ENCODE data around the gene UBAP1.
"Not testable (repeated sequence)": the region's sequence is repeated elsewhere in the genome, so short reads cannot be mapped to it uniquely, and the experiment has no call there.

UBAP1 gene

DNA sequence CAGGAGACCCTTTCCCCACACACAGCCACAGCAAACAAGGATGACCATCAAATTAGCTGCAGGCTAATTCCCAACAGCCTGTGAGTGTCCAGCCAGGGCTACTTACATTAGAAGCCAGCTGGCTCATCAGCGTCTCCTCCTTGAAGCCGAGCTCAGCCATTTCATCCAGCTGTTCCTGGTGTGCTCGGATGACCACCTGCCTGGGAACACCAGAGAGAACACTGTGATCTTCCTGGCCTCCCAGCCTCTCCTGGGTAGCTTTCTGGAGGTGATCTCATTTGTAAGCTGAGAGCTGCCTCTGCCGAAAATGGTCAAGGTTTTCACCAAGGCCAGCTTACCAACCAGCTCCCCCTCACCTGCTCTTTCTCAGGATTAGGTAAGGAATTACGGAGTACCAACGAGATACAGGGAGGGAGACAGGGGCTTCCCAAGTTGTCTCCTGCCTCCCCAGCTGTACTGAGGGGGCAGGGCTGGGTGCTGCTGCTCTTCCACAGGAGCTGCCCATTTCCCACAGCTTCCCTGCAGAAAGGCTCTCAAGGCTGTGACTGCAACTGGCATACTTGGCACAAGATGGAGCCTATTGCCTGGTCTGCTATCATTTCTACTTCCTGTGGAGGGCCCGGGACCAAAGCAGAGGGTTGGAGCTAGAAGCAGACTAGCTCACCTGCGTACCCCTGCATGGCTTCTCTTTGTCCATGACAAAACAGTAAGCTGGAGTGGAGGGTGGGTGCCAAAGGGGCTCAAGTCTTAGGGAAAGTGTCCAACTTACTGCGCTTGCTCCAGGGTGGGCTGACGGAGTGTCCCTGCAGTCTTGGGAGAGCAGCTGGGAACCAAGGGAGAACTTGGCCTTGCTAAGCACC, 76.4 kb downstream of the UBAP1 start:
- in situ Hi-C loops (cut with HindIII; ENCODE audit: low sequenced_read_pairs): no loop called here

DNA sequence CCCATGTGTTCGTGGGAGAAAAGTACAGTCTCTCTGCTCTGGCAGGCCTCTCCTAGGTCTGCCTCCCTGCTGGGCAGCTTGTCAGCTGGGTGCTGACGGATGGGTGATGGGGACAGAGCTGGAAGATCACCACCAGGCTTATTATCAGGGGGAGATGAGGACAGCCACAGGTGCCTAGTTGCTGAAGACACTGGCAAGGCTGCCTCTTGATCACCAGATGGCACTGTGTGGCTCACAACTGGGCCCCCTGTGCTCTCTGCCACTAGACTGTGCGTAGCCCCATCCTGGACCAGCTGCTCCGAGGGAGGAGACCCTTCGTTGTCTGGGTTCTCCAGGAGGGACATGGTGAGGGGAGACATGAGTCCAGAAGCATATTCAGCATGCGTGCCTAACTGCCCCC, 77.3 kb downstream of the UBAP1 start:
- in situ Hi-C loops (cut with HindIII; ENCODE audit: low sequenced_read_pairs): no loop called here

DNA sequence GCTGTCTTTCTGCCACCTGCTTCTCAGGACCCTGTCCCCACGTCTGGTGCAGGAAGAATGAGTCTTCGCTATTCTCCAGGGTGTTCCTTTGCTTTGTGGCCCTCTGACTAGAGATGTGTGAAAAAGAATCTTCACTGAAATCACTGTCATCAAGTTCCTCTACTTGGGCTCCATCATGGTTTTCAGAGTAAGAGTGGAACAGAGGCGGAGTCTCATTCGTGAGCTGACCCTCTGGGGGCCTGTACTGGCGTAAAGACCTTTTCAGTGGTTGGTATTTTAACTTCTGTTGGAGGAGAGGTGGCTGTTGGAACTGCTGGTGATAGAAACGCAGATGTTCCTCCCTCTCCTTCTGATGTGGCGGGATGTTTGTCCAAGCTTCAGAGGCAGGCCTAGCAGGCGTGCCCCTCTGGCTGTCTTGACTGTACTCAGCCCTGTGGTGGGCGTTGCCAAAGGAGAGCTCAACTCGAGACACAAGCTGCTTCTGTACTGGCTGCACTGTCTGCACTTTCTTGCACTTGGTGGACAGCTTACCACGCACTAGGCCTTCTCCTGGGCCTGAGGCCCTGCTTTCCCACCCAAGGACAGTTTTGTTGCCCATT, 78.2 kb downstream of the UBAP1 start:
- in situ Hi-C loops (cut with HindIII; ENCODE audit: low sequenced_read_pairs): no loop called here

GRCh38 chr9:34259315-34259714, 80.5 kb downstream of the UBAP1 start:
- in situ Hi-C loops (cut with HindIII; ENCODE audit: low sequenced_read_pairs): no loop called here

DNA sequence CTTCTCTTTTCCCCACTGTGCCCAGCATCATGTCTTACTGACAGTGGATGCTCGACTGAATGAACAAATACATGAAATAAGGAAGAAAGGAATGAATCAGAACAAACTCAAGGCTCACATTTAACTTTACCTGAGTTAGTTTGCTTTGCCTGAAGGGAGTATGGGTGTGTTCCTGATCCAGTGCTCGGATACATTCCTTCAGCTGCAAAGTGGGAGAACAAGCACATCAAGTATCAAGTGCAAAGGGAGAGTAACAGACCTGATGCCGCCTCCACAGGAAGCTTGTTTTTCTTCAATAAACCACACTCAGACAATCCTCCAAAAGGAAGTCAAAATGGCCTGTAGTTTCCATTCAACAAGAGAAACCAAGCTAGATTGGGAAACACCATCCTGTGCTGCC, 84.1 kb downstream of the UBAP1 start:
- in situ Hi-C loops (cut with HindIII; ENCODE audit: low sequenced_read_pairs): loop anchor here (5.0 to 10.0 kb wide), 3 partner anchors 71 to 312 kb away; no protein-coding TSS in a partner anchor

DNA sequence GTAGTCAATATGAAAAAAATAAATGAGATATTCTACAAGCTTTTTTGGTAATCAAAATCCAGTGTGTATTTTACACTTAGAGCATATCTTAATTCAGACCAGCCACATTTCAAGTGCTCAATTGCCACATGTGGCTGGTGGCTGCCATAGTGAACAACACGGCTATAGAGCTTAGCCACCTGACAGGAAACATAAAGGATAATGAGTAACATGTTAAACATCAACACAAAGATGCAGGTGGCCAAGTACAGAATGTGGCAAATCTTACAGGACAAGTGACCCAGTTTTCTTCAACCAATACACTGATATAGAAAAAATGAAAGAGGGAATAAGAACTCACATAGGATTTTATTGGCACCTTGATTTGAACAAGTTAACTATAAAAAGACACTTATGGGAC, 88.8 kb downstream of the UBAP1 start:
- in situ Hi-C loops (cut with HindIII; ENCODE audit: low sequenced_read_pairs): loop anchor here (5.0 to 10.0 kb wide), 3 partner anchors 103 to 307 kb away; no protein-coding TSS in a partner anchor

DNA sequence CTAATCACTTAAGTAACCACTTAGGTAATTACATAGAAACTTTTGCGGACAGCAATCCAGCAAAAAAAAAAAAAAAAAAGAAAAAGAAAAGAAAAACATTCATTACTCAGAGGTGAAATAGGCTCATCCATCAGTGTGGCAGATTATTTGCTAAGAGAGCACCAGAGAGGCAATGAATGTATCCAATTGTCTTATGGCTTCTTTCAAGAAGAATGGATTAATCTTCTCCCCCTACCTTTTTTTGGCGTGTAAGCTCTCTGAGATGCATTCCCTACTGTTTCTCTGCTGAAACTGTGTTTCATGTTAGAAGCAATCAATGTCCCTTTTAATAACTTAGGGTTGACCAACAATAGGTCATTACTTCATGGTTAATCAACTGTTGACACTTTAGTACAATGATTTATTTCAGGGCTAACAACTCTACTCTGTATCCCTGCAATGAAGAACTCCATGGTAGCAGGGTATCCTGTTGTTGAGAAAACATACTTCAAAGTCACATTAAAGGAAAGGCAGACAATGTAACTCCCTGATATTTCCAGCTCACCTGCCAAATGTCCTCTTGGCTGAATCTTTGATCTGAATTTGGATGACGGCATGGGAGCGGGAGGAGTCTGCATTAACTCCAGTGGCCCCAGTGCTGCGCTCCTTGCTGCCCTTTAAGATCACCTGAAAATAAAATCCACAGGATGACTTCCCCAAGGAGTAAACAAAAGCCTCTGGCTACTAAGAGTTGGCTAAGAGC, 92.6 kb downstream of the UBAP1 start:
- in situ Hi-C loops (cut with HindIII; ENCODE audit: low sequenced_read_pairs): no loop called here

- in situ Hi-C loops (cut with HindIII; ENCODE audit: low sequenced_read_pairs): no loop called here
Observed at GRCh38 chr9:34272101-34272541, 93.3 kb downstream of the UBAP1 start.

DNA sequence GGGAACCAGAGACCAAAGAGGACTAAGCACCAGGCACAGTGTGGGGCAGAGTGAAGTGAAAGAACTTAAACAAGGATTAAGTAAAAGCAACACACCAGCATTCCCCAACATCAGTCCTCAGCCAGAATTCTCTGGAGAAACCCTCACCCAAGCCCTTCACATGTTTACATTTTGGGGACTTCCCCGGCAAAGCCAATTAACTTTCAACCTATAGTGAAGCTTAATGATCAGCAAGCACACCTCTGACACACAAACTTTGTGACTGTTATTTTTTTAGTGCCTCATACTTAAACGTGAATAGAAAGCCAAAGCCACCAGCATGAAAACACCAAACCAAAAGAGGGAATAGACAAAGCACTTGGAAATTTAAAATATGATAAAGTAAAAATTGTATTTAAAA, 94.7 kb downstream of the UBAP1 start:
- in situ Hi-C loops (cut with HindIII; ENCODE audit: low sequenced_read_pairs): not testable (repeated sequence)

- in situ Hi-C loops (cut with HindIII; ENCODE audit: low sequenced_read_pairs): no loop called here
Observed at GRCh38 chr9:34275811-34276210, 97.0 kb downstream of the UBAP1 start.

GRCh38 chr9:34276772-34277171, 97.9 kb downstream of the UBAP1 start:
- in situ Hi-C loops (cut with HindIII; ENCODE audit: low sequenced_read_pairs): no loop called here

DNA sequence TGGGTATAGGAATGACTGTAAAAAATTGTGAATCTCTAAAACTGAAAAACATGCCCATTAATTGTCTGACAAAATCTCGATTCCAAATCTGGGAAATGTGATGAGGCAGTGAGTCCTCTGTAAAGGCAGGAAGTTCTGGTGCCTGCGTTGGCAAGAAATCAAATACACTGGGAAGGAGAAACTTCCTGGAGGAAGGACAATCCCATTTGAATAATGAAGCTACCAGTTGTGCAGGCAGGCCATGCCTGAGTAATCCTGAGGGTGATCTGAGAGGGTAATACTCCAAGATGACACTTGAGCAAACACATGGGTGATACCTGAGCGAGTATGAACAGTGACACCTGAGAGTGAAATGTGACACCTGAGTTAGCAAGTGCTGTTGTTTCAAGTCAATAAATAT, 100.6 kb downstream of the UBAP1 start:
- in situ Hi-C loops (cut with HindIII; ENCODE audit: low sequenced_read_pairs): no loop called here

DNA sequence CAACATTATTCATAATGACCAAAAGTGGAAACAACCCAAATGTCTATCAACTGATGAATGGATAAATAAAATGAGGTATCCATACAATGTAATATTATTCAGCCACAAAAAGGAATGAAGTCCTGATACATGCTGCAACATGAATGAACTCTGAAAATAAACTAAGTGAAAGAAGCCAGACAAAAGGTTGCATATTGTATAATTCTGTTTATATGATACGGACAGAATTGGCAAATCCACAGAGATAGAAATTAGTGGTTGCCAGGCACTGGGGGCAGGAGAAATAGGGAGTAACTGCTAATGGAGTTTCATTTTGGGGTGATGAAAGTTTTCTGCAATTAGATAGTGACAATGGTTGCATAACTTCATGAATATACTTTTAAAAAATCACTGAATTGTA, 103.3 kb downstream of the UBAP1 start:
- in situ Hi-C loops (cut with HindIII; ENCODE audit: low sequenced_read_pairs): no loop called here

GRCh38 chr9:34289159-34289558, 110.3 kb downstream of the UBAP1 start:
- in situ Hi-C loops (cut with HindIII; ENCODE audit: low sequenced_read_pairs): loop anchor here (5.0 kb wide), 1 partner anchor 73 kb away; no protein-coding TSS in a partner anchor

DNA sequence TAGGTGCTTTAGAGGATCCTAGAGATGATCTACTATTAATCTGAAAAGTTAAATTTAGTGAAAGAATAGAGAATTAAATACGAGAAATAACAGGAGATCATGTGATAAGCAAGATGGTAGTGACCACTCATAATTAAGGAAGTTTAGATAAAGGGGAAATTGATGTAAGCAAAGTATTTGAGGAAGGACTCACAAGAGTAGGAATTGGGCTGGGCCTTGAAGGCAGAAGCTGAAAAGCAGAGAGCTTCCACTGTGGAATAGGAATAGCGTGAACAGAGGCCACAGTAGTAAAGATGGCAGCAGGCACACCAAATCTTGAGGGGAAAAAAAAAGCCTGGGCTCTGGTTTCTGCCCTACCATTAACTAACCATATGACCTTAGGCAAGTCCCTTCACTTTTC, 112.2 kb downstream of the UBAP1 start:
- in situ Hi-C loops (cut with HindIII; ENCODE audit: low sequenced_read_pairs): no loop called here

- in situ Hi-C loops (cut with HindIII; ENCODE audit: low sequenced_read_pairs): no loop called here
Observed at GRCh38 chr9:34291423-34291822, 112.6 kb downstream of the UBAP1 start.

DNA sequence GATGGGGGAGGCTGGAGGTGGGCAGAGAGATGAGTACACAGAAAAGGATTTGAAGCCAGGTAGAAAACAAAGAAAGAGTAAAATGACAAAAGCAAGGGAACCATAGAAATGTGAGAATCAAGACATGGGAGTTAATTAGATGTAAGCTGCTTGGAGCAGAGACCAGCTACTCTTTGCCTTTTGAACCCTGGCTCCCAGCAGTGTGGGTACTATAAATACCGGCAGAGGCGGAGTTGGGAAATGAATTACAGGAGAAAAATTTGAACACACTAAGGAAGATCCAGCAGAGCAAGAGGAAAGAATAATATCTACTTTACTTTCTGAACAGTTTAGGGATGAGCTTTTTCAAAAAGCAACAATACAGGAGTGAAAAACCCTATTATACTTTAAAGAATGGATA, 113.7 kb downstream of the UBAP1 start:
- in situ Hi-C loops (cut with HindIII; ENCODE audit: low sequenced_read_pairs): no loop called here

GRCh38 chr9:34301064-34301463, 122.2 kb downstream of the UBAP1 start:
- in situ Hi-C loops (cut with HindIII; ENCODE audit: low sequenced_read_pairs): not testable (repeated sequence)

Measured in endothelial cell of hepatic sinusoid (primary cell).